ENCODE measurements around the gene CHST5. TPM values are rescaled to one million over a fixed set of nuclear protein-coding genes. Genes with fewer than 3 reads are reported as not detected.
A peak's percentile ranks its signal among the peaks of the same experiment; 100 is the strongest.

Gene CHST5
- polyA plus RNA-seq, 3 donors = not detected

GRCh38 chr16:75529056-75529905 is 6.6 kb downstream of the CHST5 start:
- 97% methylated on average over 75 of the region's 81 CpGs for WGBS (ENCODE audit: insufficient coverage)

GRCh38 chr16:75527825-75528299 is 8.0 kb downstream of the CHST5 start:
- Histone ChIP-seq H2AFZ (ENCODE audit: insufficient read depth, low read depth, low read length, poor library complexity, severe bottlenecking) (no peak overlapping the region), H3K79me2 (ENCODE audit: insufficient read depth, low read length) (no peaks in the 10 kb centered on the region), H3K9ac (ENCODE audit: insufficient read depth, low read length, poor library complexity, severe bottlenecking) (no peak overlapping the region), H3K4me3 (replicated peaks in 1 of 3; ENCODE audit: low read depth in 2 of 3, low read length in 3 of 3) (no peak overlapping the region), H3K9me3 (replicated peaks in 1 of 2; ENCODE audit: control insufficient read depth in 1 of 2, insufficient read depth in 1 of 2, low read length in 2 of 2) (no peaks in the 10 kb centered on the region), H4K20me1 (ENCODE audit: insufficient read depth, low read length) (no peaks in the 10 kb centered on the region), H3K27ac (ENCODE audit: low read depth in 1 of 2, low read length in 2 of 2) (no peak overlapping the region), H3K36me3 (replicated peaks in 1 of 2; ENCODE audit: control insufficient read depth in 1 of 2, insufficient read depth in 2 of 2, low read length in 2 of 2) (no peaks in the 10 kb centered on the region), H3K27me3 (ENCODE audit: control insufficient read depth in 2 of 2, insufficient read depth in 2 of 2, low read length in 2 of 2) (no peaks in the 10 kb centered on the region), H3K4me2 (replicated peaks; ENCODE audit: extremely low read depth, low read length, poor library complexity, severe bottlenecking) (no peak overlapping the region), H3K4me1 (ENCODE audit: control insufficient read depth in 1 of 2, insufficient read depth in 2 of 2, low read length in 2 of 2) (no peaks in the 10 kb centered on the region)
- Mint-ChIP-seq H3K4me1 (no peaks in the 10 kb centered on the region), H3K36me3 (no peaks in the 10 kb centered on the region), H3K4me3 (no peak overlapping the region), H3K27ac (peak overlapping the region in 1 of 7 donors; percentile 45), H3K9me3 (peaks cover 1 to 8% (median 5%) of the 10 kb centered on the region in 7 donors), H3K27me3 (ENCODE audit: low read depth in 3 of 3) (peaks cover 0 to 6% (median 1%) of the 10 kb centered on the region in 3 donors)
- DNase-seq = no peak
- intact Hi-C loops (cut with micrococcal nuclease) = no loop called here
- TF ChIP-seq CTCF (IDR thresholded peaks at IDR 0.05) = no peak
- WGBS (ENCODE audit: insufficient coverage) = 100% methylated on average over 1 of the region's 5 CpGs

More at GRCh38 chr16:75529056-75529905, 6.6 kb downstream of the CHST5 start:
- Mint-ChIP-seq H3K9me3 (peaks cover 1 to 8% (median 5%) of the 10 kb centered on the region in 7 donors), H3K27ac (peak overlapping the region in 1 of 7 donors; percentile 61), H3K27me3 (ENCODE audit: low read depth in 3 of 3) (peaks cover 0 to 6% (median 1%) of the 10 kb centered on the region in 3 donors), H3K4me1 (no peaks in the 10 kb centered on the region), H3K4me3 (no peak overlapping the region), H3K36me3 (no peaks in the 10 kb centered on the region)
- Histone ChIP-seq H3K79me2 (ENCODE audit: insufficient read depth, low read length) (no peaks in the 10 kb centered on the region), H3K4me2 (replicated peaks; ENCODE audit: extremely low read depth, low read length, poor library complexity, severe bottlenecking) (no peak overlapping the region), H3K4me3 (replicated peaks in 1 of 3; ENCODE audit: low read depth in 2 of 3, low read length in 3 of 3) (no peak overlapping the region), H3K27me3 (ENCODE audit: control insufficient read depth in 2 of 2, insufficient read depth in 2 of 2, low read length in 2 of 2) (no peaks in the 10 kb centered on the region), H3K9me3 (replicated peaks in 1 of 2; ENCODE audit: control insufficient read depth in 1 of 2, insufficient read depth in 1 of 2, low read length in 2 of 2) (no peaks in the 10 kb centered on the region), H3K27ac (ENCODE audit: low read depth in 1 of 2, low read length in 2 of 2) (no peak overlapping the region), H3K4me1 (ENCODE audit: control insufficient read depth in 1 of 2, insufficient read depth in 2 of 2, low read length in 2 of 2) (no peaks in the 10 kb centered on the region), H4K20me1 (ENCODE audit: insufficient read depth, low read length) (no peaks in the 10 kb centered on the region), H3K9ac (ENCODE audit: insufficient read depth, low read length, poor library complexity, severe bottlenecking) (no peak overlapping the region), H3K36me3 (replicated peaks in 1 of 2; ENCODE audit: control insufficient read depth in 1 of 2, insufficient read depth in 2 of 2, low read length in 2 of 2) (no peaks in the 10 kb centered on the region), H2AFZ (ENCODE audit: insufficient read depth, low read depth, low read length, poor library complexity, severe bottlenecking) (no peak overlapping the region)
- intact Hi-C loops (cut with micrococcal nuclease) = no loop called here
- no peak for DNase-seq
- TF ChIP-seq CTCF (IDR thresholded peaks at IDR 0.05) = no peak

Data from CD14-positive monocyte (primary cell).